ENCODE results near the gene CEP83. TPM values are rescaled to one million over a fixed set of nuclear protein-coding genes. Genes with fewer than 3 reads are reported as not detected.

Gene CEP83
- total RNA-seq, 2 donors from 2014 or later: 10.3 to 17.5 TPM

DNA sequence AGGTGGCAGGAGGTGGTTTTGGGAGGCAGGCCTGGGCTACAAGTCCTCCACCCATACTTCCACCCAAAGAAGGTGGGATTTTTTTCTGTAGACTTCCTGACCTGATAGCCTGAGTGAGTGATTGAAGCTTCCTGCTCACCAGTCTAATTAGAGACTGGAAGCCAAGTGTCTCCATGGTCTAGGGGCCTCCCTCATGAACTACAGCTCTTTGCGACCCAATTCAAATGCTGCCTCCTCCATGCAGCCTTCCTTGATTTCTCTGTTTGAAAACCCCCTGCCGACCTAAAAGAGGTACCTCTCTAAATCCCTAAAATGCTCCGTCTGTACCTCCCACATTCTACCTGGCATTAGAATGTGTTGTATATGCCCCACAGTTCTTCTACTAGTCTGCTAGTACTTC is 186.4 kb downstream of the CEP83 start:
- intact Hi-C loops (cut with DNase I): no loop called here
- Histone ChIP-seq H3K27me3 (no peaks in the 10 kb centered on the region), H3K4me1 (no peaks in the 10 kb centered on the region), H3K36me3 (no peaks in the 10 kb centered on the region), H3K9ac (ENCODE audit: low read depth in 2 of 2, low read length in 2 of 2) (no peak overlapping the region), H3K4me3 (no peak overlapping the region), H3K9me3 (no peaks in the 10 kb centered on the region), H3K27ac (no peak overlapping the region)
- TF ChIP-seq CTCF (IDR thresholded peaks at IDR 0.05): no peak
- DNase-seq: no peak

GRCh38 chr12:94272280-94272679 is 187.4 kb downstream of the CEP83 start:
- H3K27ac ChIP-seq: no peak overlapping the region
- H3K36me3 ChIP-seq: no peaks in the 10 kb centered on the region
- intact Hi-C loops (cut with DNase I): no loop called here
- no peak overlapping the region for H3K4me3 ChIP-seq
- H3K4me1 ChIP-seq: no peaks in the 10 kb centered on the region
- TF ChIP-seq CTCF (IDR thresholded peaks at IDR 0.05): no peak
- DNase-seq: no peak
- no peaks in the 10 kb centered on the region for H3K9me3 ChIP-seq
- H3K27me3 ChIP-seq: no peaks in the 10 kb centered on the region
- H3K9ac ChIP-seq (ENCODE audit: low read depth in 2 of 2, low read length in 2 of 2): no peak overlapping the region

- TF ChIP-seq CTCF (IDR thresholded peaks at IDR 0.05): no peak
- Histone ChIP-seq H3K4me1 (no peaks in the 10 kb centered on the region), H3K27me3 (no peaks in the 10 kb centered on the region), H3K27ac (no peak overlapping the region), H3K4me3 (no peak overlapping the region), H3K36me3 (no peaks in the 10 kb centered on the region), H3K9me3 (no peaks in the 10 kb centered on the region), H3K9ac (ENCODE audit: low read depth in 2 of 2, low read length in 2 of 2) (no peak overlapping the region)
- intact Hi-C loops (cut with DNase I): no loop called here
- DNase-seq: no peak
These were observed 188.3 kb downstream of the CEP83 start for GRCh38 chr12:94271351-94271750.

DNA sequence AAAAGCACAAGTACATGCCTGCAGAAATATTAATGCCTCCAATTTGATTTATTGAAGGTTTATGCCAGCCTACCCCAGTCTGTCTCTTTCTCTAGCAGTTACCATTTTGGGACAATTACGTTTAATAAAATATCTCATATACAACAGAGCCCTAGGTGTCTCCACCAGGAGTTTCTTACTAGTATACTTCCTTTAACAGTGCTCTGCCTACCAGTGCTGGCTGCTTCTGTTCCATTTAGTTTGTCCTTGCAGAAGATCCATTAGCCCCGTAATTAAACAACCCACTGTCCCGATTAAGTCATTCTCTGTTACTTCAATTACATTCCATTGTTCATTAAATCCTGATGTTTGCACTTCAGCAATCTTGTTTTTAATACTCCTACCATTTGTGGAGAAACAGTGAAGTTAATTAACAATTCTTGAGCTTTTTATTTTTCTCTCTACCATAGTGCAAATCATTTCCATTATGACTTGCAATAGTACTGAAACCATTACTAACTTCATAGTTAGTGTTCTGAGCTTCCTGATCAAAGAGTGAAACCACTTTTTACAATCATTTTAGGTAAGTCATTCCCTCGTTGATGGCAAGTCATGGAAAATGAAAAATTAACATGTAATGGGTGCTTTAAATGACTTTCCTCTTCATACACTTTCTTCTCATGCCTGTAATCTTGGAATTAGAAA is 190.2 kb downstream of the CEP83 start:
- intact Hi-C loops (cut with DNase I): no loop called here
- Histone ChIP-seq H3K9me3 (no peaks in the 10 kb centered on the region), H3K4me3 (no peak overlapping the region), H3K36me3 (no peaks in the 10 kb centered on the region), H3K4me1 (no peaks in the 10 kb centered on the region), H3K27me3 (no peaks in the 10 kb centered on the region), H3K27ac (no peak overlapping the region), H3K9ac (ENCODE audit: low read depth in 2 of 2, low read length in 2 of 2) (no peak overlapping the region)
- no peak for TF ChIP-seq CTCF (IDR thresholded peaks at IDR 0.05)
- no peak for DNase-seq

- no peak for DNase-seq
- no peak for TF ChIP-seq CTCF (IDR thresholded peaks at IDR 0.05)
- Histone ChIP-seq H3K27me3 (no peaks in the 10 kb centered on the region), H3K4me1 (no peaks in the 10 kb centered on the region), H3K9me3 (no peaks in the 10 kb centered on the region), H3K27ac (no peak overlapping the region), H3K9ac (ENCODE audit: low read depth in 2 of 2, low read length in 2 of 2) (no peak overlapping the region), H3K36me3 (no peaks in the 10 kb centered on the region), H3K4me3 (no peak overlapping the region)
- intact Hi-C loops (cut with DNase I): no loop called here
These were observed 191.7 kb downstream of the CEP83 start for GRCh38 chr12:94267921-94268471.

Measured in colonic mucosa (tissue), 4 donors.